HEK293 (cell line): ENCODE data around the gene ROBO1.

Experiments used
- CTCF ChIA-PET: fragments of 350-600 bp; formaldehyde crosslinking; extraction: SDS; loops from one replicate; lab custom pipeline; 2021; ENCODE audit warnings: antibody characterized with exemption; lab: Yijun Ruan, JAX
- POLR2A ChIA-PET: fragments of 300-600 bp; formaldehyde crosslinking; extraction: SDS; loops from one replicate; lab custom pipeline; 2020; ENCODE audit warnings: antibody characterized with exemption, inconsistent platforms; lab: Yijun Ruan, JAX
- H3K27ac ChIP-seq: fragments of 200-500 bp; sonication (Bioruptor generic); 2 replicates; pipeline ENCODE4 v1.5.1; 2014; ENCODE audit warnings: low read depth, low read length, control low read depth, inconsistent platforms; ENCODE audit errors: extremely low read depth
- H3K36me3 ChIP-seq, 2 experiments: fragments of 200-500 bp in 1 of 2; sonication (Bioruptor generic) in 1 of 2; 1 replicate in 1 of 2; 2 replicates in 1 of 2; pipeline ENCODE4 v1.5.1; 2014 to 2017; ENCODE audit warnings: inconsistent platforms in 2 of 2, low read length in 2 of 2; ENCODE audit not compliant: control insufficient read depth in 2 of 2, insufficient read depth in 1 of 2
- H3K4me1 ChIP-seq: fragments of 200-500 bp; sonication (Bioruptor generic); 2 replicates; pipeline ENCODE4 v1.5.1; 2014; ENCODE audit warnings: mild to moderate bottlenecking, low read length, inconsistent platforms; ENCODE audit not compliant: control insufficient read depth, insufficient read depth
- H3K4me3 ChIP-seq: 2 replicates; pipeline ENCODE4 v1.5.1; 2011; ENCODE audit warnings: low read depth, mild to moderate bottlenecking, control low read depth, low read length, moderate library complexity
- H3K9me3 ChIP-seq: fragments of 200-500 bp; sonication (Bioruptor generic); 2 replicates; pipeline ENCODE4 v1.5.1; 2014; ENCODE audit warnings: low read depth, low read length, inconsistent platforms; ENCODE audit not compliant: control insufficient read depth, insufficient read depth
- HOXA7 ChIP-seq: sonication (generic); formaldehyde crosslinking; IDR thresholded peaks from 2 replicates; pipeline ENCODE4 v1.8.1; 2022; ENCODE audit warnings: missing genetic modification reagents, borderline replicate concordance
- IKZF3 ChIP-seq: fragments of 450-650 bp; IDR thresholded peaks from 2 replicates; pipeline ENCODE4 v1.5.0; 2018; ENCODE audit warnings: missing biosample characterization, mild to moderate bottlenecking, missing genetic modification characterization, moderate library complexity
- INSM2 ChIP-seq: fragments of 450-650 bp; formaldehyde crosslinking; IDR thresholded peaks from 2 replicates; pipeline ENCODE4 v1.5.1; 2016; ENCODE audit warnings: missing biosample characterization, missing genetic modification characterization
- KLF1 ChIP-seq: fragments of 450-650 bp; formaldehyde crosslinking; IDR thresholded peaks from 2 replicates; pipeline ENCODE4 v1.5.1; 2016; ENCODE audit warnings: missing biosample characterization, missing genetic modification characterization
- KLF10 ChIP-seq: fragments of 450-650 bp; IDR thresholded peaks from 2 replicates; pipeline ENCODE4 v1.5.1; 2018; ENCODE audit warnings: missing biosample characterization, mild to moderate bottlenecking, missing genetic modification characterization
- MEIS1 ChIP-seq: sonication (generic); formaldehyde crosslinking; IDR thresholded peaks from 2 replicates; pipeline ENCODE4 v1.8.1; 2022; ENCODE audit warnings: missing genetic modification reagents, mild to moderate bottlenecking, borderline replicate concordance
- PRDM6 ChIP-seq: fragments of 450-650 bp; formaldehyde crosslinking; IDR thresholded peaks from 2 replicates; pipeline ENCODE4 v1.5.1; 2017; ENCODE audit warnings: missing biosample characterization, missing genetic modification characterization
- SALL2 ChIP-seq: fragments of 450-650 bp; formaldehyde crosslinking; IDR thresholded peaks from 2 replicates; pipeline ENCODE4 v1.5.0; 2017; ENCODE audit warnings: missing biosample characterization, mild to moderate bottlenecking, missing genetic modification characterization, borderline replicate concordance
- SCRT1 ChIP-seq: fragments of 450-650 bp; formaldehyde crosslinking; IDR thresholded peaks from 2 replicates; pipeline ENCODE4 v1.5.1; 2016; ENCODE audit warnings: missing biosample characterization, missing genetic modification characterization, borderline replicate concordance
- ZBTB11 ChIP-seq: fragments of 450-650 bp; formaldehyde crosslinking; conservative IDR thresholded peaks from 2 replicates; pipeline ENCODE4 v1.5.1; 2016; ENCODE audit warnings: low read depth, missing biosample characterization, missing genetic modification characterization
- ZBTB20 ChIP-seq: fragments of 450-650 bp; formaldehyde crosslinking; IDR thresholded peaks from 2 replicates; pipeline ENCODE4 v1.5.1; 2016; ENCODE audit warnings: missing biosample characterization, missing genetic modification characterization
- ZBTB6 ChIP-seq: fragments of 450-650 bp; formaldehyde crosslinking; IDR thresholded peaks from 2 replicates; pipeline ENCODE4 v1.5.1; 2017; ENCODE audit warnings: missing biosample characterization, missing genetic modification characterization
- ZBTB8A ChIP-seq: fragments of 450-650 bp; formaldehyde crosslinking; IDR thresholded peaks from 2 replicates; pipeline ENCODE4 v1.5.1; 2016; ENCODE audit warnings: missing biosample characterization, missing genetic modification characterization
- ZFP69B ChIP-seq: fragments of 450-650 bp; formaldehyde crosslinking; IDR thresholded peaks from 2 replicates; pipeline ENCODE4 v1.5.1; 2016; ENCODE audit warnings: missing biosample characterization, missing genetic modification characterization
- ZNF174 ChIP-seq: fragments of 450-650 bp; formaldehyde crosslinking; IDR thresholded peaks from 2 replicates; pipeline ENCODE4 v1.5.0; 2017; ENCODE audit warnings: missing biosample characterization, mild to moderate bottlenecking, missing genetic modification characterization
- ZNF211 ChIP-seq: fragments of 450-650 bp; formaldehyde crosslinking; IDR thresholded peaks from 2 replicates; pipeline ENCODE4 v1.5.1; 2016; ENCODE audit warnings: low read depth, missing biosample characterization, missing genetic modification characterization
- ZNF223 ChIP-seq: fragments of 450-650 bp; formaldehyde crosslinking; IDR thresholded peaks from 2 replicates; pipeline ENCODE4 v1.5.1; 2016; ENCODE audit warnings: missing biosample characterization, missing genetic modification characterization
- ZNF239 ChIP-seq: fragments of 450-650 bp; formaldehyde crosslinking; IDR thresholded peaks from 2 replicates; pipeline ENCODE4 v1.5.1; 2016; ENCODE audit warnings: missing biosample characterization, missing genetic modification characterization
- ZNF292 ChIP-seq: fragments of 450-650 bp; formaldehyde crosslinking; IDR thresholded peaks from 2 replicates; pipeline ENCODE4 v1.5.1; 2016; ENCODE audit warnings: low read depth, missing biosample characterization, missing genetic modification characterization, borderline replicate concordance
- ZNF514 ChIP-seq: fragments of 450-650 bp; formaldehyde crosslinking; IDR thresholded peaks from 2 replicates; pipeline ENCODE4 v1.5.1; 2016; ENCODE audit warnings: missing biosample characterization, missing genetic modification characterization
- ZNF561 ChIP-seq: fragments of 450-650 bp; IDR thresholded peaks from 2 replicates; pipeline ENCODE4 v1.5.1; 2018; ENCODE audit warnings: missing biosample characterization, missing genetic modification characterization, borderline replicate concordance
- ZNF623 ChIP-seq: fragments of 450-650 bp; formaldehyde crosslinking; IDR thresholded peaks from 2 replicates; pipeline ENCODE4 v1.5.1; 2016; ENCODE audit warnings: missing biosample characterization, missing genetic modification characterization
- ZNF624 ChIP-seq: fragments of 450-650 bp; formaldehyde crosslinking; IDR thresholded peaks from 2 replicates; pipeline ENCODE4 v1.5.1; 2017; ENCODE audit warnings: missing biosample characterization, missing genetic modification characterization
- ZNF704 ChIP-seq: fragments of 450-650 bp; formaldehyde crosslinking; IDR thresholded peaks from 2 replicates; pipeline ENCODE4 v1.5.1; 2016; ENCODE audit warnings: missing biosample characterization, missing genetic modification characterization
- ZNF777 ChIP-seq: fragments of 450-650 bp; formaldehyde crosslinking; IDR thresholded peaks from 2 replicates; pipeline ENCODE4 v1.5.1; 2017; ENCODE audit warnings: missing biosample characterization, missing genetic modification characterization, borderline replicate concordance
- ZNF785 ChIP-seq: fragments of 450-650 bp; formaldehyde crosslinking; IDR thresholded peaks from 2 replicates; pipeline ENCODE4 v1.5.1; 2016; ENCODE audit warnings: missing biosample characterization, missing genetic modification characterization
- ZNF791 ChIP-seq: fragments of 450-650 bp; formaldehyde crosslinking; IDR thresholded peaks from 2 replicates; pipeline ENCODE4 v1.5.1; 2016; ENCODE audit warnings: missing biosample characterization, missing genetic modification characterization
- ZNF830 ChIP-seq: fragments of 450-650 bp; IDR thresholded peaks from 2 replicates; pipeline ENCODE4 v1.5.0; 2018; ENCODE audit warnings: missing biosample characterization, missing genetic modification characterization, low read depth, mild to moderate bottlenecking, moderate library complexity
- ZSCAN23 ChIP-seq: fragments of 450-650 bp; formaldehyde crosslinking; IDR thresholded peaks from 2 replicates; pipeline ENCODE4 v1.5.1; 2016; ENCODE audit warnings: missing biosample characterization, missing genetic modification characterization

ROBO1 gene

GRCh38 chr3:79016587-79017376, 751.0 kb downstream of the ROBO1 start:
- no peaks in the 10 kb centered on the region for H3K36me3 ChIP-seq
- ChIA-PET CTCF (interaction anchor here (0.5 to 1.2 kb wide), 5 partner anchors 15 to 160 kb away, joined by 3 to 5 read pairs (median 4); no protein-coding TSS in a partner anchor), POLR2A (interaction anchor here (0.9 to 1.7 kb wide), 3 partner anchors 8 to 44 kb away, joined by 3 to 9 read pairs (median 5); no protein-coding TSS in a partner anchor)
- H3K4me3 ChIP-seq: peak overlapping the region; percentile 85
- H3K4me1 ChIP-seq: peaks cover 16% of the 10 kb centered on the region
- H3K27ac ChIP-seq: peak overlapping the region; percentile 99
- no peaks in the 10 kb centered on the region for H3K9me3 ChIP-seq
- TF ChIP-seq ZNF514 (tag by site-specific recombination): no peak
- 0 out of 2 replicates have a peak, but pooled peaks have one; percentile 4 for TF ChIP-seq ZNF623
- no peak for TF ChIP-seq ZNF211 (tag by site-specific recombination)
- no peak for TF ChIP-seq ZBTB11 (tag by site-specific recombination)
- no peak for TF ChIP-seq ZSCAN23 (tag by site-specific recombination)
- no peak for TF ChIP-seq ZNF785 (tag by site-specific recombination)
- TF ChIP-seq ZNF704: no peak
- no peak for TF ChIP-seq ZNF561
- no peak for TF ChIP-seq SALL2 (tag by site-specific recombination)
- TF ChIP-seq ZNF830 (tag by site-specific recombination): no peak
- TF ChIP-seq MEIS1 (CRISPR knock-in tag): 0 out of 2 replicates have a peak, but pooled peaks have one; percentile 39
- TF ChIP-seq ZNF174: no peak
- no peak for TF ChIP-seq ZFP69B
- TF ChIP-seq INSM2: no peak
- no peak for TF ChIP-seq ZNF223 (tag by site-specific recombination)
- TF ChIP-seq ZBTB6 (tag by site-specific recombination): no peak
- no peak for TF ChIP-seq KLF10 (tag by site-specific recombination)
- no peak for TF ChIP-seq SCRT1
- TF ChIP-seq KLF1: no peak
- TF ChIP-seq HOXA7 (CRISPR knock-in tag): no peak
- no peak for TF ChIP-seq ZNF292 (tag by site-specific recombination)
- TF ChIP-seq IKZF3 (tag by site-specific recombination): 0 out of 2 replicates have a peak, but pooled peaks have one; percentile 54
- TF ChIP-seq ZNF624 (tag by site-specific recombination): no peak
- TF ChIP-seq PRDM6: 0 out of 2 replicates have a peak, but pooled peaks have one; percentile 5
- TF ChIP-seq ZBTB8A: no peak
- TF ChIP-seq ZNF239: no peak
- no peak for TF ChIP-seq ZBTB20
- TF ChIP-seq ZNF791 (tag by site-specific recombination): no peak
- TF ChIP-seq ZNF777: no peak
